ENCODE measurements around the gene SLC37A1. TPM values are rescaled to one million over a fixed set of nuclear protein-coding genes. Genes with fewer than 3 reads are reported as not detected.

The SLC37A1 gene
- total RNA-seq, 6 experiments from 2014 or later: not detected

GRCh38 chr21:42545317-42545716, 31.7 kb downstream of the SLC37A1 start:
- DNase-seq: no peak
- H3K36me3 Mint-ChIP-seq (ENCODE audit: low read depth): peaks cover 11% of the 10 kb centered on the region
- TF ChIP-seq CTCF (IDR thresholded peaks at IDR 0.05): no peak
- no peak overlapping the region for H3K27ac Mint-ChIP-seq
- no peak overlapping the region for H3K4me3 Mint-ChIP-seq
- no peaks in the 10 kb centered on the region for H3K4me1 Mint-ChIP-seq (ENCODE audit: low read depth)
- peaks cover 2% of the 10 kb centered on the region for H3K27me3 Mint-ChIP-seq (ENCODE audit: insufficient read depth)
- peaks cover 63% of the 10 kb centered on the region for H3K9me3 Mint-ChIP-seq

- no peak for DNase-seq
- Mint-ChIP-seq H3K4me3 (no peak overlapping the region), H3K27ac (no peak overlapping the region), H3K9me3 (peaks cover 59% of the 10 kb centered on the region), H3K27me3 (ENCODE audit: insufficient read depth) (peaks cover 2% of the 10 kb centered on the region), H3K4me1 (ENCODE audit: low read depth) (no peaks in the 10 kb centered on the region), H3K36me3 (ENCODE audit: low read depth) (peaks cover 11% of the 10 kb centered on the region)
- TF ChIP-seq CTCF (IDR thresholded peaks at IDR 0.05): no peak
These were observed 32.1 kb downstream of the SLC37A1 start for GRCh38 chr21:42545745-42546144.

- H3K27me3 Mint-ChIP-seq (ENCODE audit: insufficient read depth): peaks cover 2% of the 10 kb centered on the region
- no peak for TF ChIP-seq CTCF (IDR thresholded peaks at IDR 0.05)
- no peak overlapping the region for H3K27ac Mint-ChIP-seq
- H3K9me3 Mint-ChIP-seq: peaks cover 63% of the 10 kb centered on the region
- H3K4me3 Mint-ChIP-seq: no peak overlapping the region
- no peak for DNase-seq
- no peaks in the 10 kb centered on the region for H3K4me1 Mint-ChIP-seq (ENCODE audit: low read depth)
- H3K36me3 Mint-ChIP-seq (ENCODE audit: low read depth): peaks cover 11% of the 10 kb centered on the region
These were observed 32.8 kb downstream of the SLC37A1 start for GRCh38 chr21:42546433-42546832.

DNA sequence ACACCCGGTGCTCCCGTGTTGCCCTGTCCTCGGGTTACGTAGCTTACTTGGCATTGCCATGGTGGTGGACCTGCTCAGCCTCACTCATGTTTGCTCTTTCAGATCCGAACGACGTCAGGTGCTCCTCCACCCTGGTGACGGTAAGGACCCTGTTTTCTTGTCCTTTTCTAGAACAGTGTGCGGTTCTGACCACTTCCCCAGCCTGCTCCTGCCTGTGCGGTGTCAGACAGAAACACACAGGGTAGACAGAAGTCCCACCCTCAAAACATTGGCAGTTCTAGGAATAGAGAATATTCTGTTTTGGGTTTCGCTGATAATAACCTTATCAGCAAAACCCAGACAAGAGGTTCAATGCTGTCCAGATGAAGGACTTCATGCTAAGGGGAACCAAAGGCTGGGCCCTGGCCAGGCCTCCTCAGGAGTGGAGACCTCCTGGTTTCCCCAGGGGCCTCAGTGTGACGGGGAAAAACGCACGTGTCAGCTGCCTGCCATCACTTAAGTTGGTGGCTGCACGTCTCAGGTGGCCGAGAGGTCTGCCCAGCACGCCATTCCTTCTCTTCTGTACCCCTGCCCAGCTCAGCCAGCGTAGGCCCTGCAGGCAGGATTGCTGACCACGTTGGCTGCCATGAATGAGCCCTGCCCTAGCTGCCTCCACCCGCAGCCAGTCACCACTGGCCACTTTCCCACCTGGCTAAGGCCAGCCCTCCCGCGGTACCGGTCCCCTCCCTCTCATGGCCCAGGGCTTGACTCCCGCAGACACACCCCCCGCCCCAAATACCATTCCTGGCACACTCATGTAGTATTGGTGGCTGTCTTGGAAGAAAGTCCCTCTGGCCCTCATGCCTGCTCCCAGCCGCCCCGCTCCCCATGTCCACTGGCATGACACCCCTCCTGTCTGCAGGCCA, 33.6 kb downstream of the SLC37A1 start:
- no peak overlapping the region for H3K27ac Mint-ChIP-seq
- H3K9me3 Mint-ChIP-seq: peaks cover 67% of the 10 kb centered on the region
- peaks cover 11% of the 10 kb centered on the region for H3K36me3 Mint-ChIP-seq (ENCODE audit: low read depth)
- no peak for TF ChIP-seq CTCF (IDR thresholded peaks at IDR 0.05)
- no peak for DNase-seq
- no peaks in the 10 kb centered on the region for H3K4me1 Mint-ChIP-seq (ENCODE audit: low read depth)
- H3K27me3 Mint-ChIP-seq (ENCODE audit: insufficient read depth): peaks cover 4% of the 10 kb centered on the region
- H3K4me3 Mint-ChIP-seq: no peak overlapping the region

DNA sequence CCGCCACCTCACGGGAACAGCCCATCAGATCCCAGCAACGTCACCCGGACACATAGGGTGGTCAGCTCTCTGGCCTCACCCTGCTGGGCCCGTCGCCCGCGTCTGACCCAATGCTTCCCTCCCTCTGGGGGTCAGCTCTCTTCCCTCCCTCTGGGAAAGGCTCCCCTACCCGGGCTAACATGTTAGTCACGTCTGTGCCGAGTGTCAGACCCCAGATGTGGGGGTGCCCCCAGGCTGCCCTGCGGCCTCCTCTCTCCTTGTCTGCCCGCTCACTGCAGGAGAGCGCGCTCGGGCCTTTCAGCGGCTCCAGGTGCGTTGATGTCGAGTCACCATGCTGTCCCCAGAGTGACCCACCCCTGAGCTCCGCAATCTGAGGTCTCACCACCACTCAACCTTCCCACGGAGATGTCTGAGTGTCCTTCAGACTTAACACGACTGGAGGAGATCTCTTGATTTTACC, 34.3 kb downstream of the SLC37A1 start:
- Mint-ChIP-seq H3K36me3 (ENCODE audit: low read depth) (peaks cover 11% of the 10 kb centered on the region), H3K27ac (no peak overlapping the region), H3K27me3 (ENCODE audit: insufficient read depth) (peaks cover 4% of the 10 kb centered on the region), H3K4me1 (ENCODE audit: low read depth) (no peaks in the 10 kb centered on the region), H3K9me3 (peaks cover 67% of the 10 kb centered on the region), H3K4me3 (no peak overlapping the region)
- DNase-seq: no peak
- no peak for TF ChIP-seq CTCF (IDR thresholded peaks at IDR 0.05)
